HK-2 (cell line): Measurements from ENCODE around the gene CTSH.
"Not testable (repeated sequence)": the region's sequence is repeated elsewhere in the genome, so short reads cannot be mapped to it uniquely, and the experiment has no call there.

Experiments used
- DNase-seq: peaks from one replicate; pipeline ENCODE4 v3.0.0-alpha.2; 2018; ENCODE audit not compliant: unreplicated experiment

Gene CTSH

DNA sequence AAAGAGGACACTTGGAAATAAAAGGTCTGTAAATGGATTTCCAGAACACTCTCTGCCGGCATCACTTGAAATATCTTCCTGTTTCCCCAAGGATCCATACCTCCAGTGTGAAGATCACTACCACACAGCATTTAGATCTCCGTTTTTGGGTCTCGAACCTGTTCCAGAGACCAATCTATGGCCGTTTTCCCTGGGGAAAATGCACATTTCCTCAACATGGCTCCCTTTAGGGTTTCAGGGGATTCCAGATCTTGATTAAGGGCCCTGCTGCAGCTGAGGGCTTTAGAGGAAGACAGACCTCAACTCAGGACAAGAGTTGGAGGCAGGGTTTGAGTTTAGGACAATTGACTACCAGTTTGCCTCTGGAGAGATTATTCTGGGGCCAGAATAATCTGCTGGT is 2.1 kb downstream of the CTSH start:
- no peak for DNase-seq

DNA sequence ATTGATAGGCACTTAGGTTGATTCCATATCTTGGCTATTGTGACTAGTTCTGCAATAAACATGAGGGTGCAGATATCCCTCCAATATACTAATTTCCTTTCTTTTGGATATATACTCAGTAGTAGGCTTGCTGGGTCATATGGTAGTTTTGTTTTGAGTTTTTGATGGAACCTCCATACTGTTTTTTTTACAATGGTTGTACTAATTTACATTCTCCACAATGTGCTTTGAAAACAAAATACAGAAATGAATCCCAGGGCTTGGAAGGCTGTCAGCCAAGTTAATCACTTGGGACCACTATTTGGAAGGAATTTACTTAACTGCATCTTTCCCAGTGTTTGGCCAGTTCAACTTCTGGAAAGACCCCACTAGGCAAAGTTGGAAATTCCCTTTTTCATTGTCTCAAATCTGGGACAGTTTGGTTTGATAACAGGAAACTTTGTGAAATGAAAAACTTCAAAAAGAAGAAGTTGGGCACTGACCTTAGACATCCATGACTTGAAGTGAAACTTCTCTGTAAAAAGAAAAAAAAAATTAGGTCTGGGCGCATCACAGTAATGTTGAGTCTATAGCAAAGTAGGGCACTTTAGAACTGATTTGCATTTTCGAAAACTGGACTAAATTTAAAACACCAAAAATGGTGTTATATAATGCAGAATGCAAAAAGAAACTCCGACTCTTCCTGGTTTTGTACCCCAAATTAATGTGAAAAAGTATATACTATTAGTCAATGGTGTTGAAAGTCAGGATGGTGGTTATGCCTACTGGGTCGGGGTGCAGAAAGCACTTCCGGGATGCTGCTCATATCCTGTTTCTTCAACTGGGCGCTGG is 6.0 kb downstream of the CTSH start:
- DNase-seq = no peak

DNA sequence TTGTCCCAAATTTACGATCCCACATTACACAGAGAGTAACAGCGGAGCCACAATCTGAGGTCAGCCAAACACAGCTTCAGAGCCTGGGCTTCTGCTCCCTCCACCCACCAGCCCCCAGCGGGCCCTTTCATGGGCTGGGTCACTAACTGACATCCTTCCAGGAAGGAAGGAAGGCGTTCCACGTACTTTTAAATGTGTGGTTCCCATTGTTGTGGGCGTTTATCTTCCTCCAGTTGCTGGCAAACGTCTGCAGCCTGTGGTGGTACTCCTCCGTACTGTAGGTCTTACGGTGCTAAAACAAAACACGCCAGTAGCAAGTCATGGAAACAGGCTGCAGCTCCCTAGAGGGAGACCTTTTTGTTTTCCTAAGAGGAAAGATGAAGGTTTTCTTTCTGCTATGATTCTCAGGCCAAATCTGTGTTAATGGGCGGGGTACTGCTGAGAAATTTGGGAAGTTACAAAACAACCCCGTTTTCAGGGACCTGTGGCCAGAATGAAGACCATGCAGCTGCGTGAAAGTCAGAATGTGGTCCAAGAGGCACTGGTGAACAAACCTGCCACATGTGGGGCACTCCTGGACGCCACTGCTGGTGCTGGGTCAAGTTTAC is 7.6 kb downstream of the CTSH start:
- DNase-seq = no peak

DNA sequence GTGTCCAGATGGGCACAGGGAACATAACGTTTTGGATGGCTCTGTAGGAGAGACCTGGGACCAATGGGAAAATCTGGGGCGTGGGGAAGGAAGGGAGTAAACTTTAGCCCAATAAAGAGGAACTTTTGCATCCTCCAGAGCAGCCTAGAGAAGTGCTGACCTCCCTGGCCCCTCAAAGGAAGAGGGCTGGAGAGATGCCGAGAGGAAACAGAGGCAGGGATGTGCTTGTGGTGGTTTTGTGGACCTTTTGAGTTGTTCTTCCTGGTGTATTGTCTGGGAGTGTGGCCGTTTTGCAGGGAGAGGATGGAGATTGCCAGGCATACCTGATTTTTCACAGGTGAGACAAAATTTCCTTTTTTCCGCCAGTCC is 10.2 kb downstream of the CTSH start:
- DNase-seq = no peak

DNA sequence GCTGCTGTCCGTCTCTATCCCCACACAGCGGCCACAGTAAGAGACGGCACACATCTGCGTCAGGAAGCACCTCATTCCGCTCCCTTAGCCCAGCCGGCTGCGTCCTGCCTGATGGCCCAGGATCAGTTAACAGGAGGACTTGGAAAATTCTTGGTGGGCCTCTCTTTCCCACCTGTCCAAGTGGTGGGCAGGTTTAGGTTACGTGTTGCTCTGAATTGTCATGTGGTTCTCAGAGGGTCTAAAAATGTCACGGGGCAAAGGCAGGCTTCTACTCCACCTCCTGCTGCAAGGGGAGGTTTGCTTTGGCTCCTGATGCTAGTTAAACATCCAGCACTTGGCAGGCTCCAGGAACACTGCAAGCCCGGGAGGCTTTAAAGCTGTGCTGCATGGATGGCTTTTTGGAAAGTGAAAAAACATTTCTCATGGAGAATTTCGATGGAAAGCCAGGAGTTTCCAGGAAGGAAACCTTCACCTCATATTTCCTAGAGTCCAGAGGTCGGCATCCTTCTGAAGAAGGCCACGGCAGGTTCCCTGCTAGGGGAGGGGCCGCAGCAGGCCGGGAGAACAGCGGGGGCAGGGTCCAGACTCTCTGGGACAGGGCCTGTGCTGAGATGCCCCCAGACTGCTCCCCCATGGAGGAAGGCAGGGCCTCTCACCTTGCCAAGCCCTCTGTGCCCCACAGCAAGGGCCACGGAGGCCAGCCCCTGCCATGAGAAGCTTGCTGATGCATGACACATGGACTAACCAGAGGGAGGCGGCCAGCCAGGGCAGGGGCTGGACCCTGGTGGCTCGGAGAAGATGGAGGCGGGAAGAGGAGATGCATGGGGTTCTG is 10.8 kb downstream of the CTSH start:
- DNase-seq = no peak

DNA sequence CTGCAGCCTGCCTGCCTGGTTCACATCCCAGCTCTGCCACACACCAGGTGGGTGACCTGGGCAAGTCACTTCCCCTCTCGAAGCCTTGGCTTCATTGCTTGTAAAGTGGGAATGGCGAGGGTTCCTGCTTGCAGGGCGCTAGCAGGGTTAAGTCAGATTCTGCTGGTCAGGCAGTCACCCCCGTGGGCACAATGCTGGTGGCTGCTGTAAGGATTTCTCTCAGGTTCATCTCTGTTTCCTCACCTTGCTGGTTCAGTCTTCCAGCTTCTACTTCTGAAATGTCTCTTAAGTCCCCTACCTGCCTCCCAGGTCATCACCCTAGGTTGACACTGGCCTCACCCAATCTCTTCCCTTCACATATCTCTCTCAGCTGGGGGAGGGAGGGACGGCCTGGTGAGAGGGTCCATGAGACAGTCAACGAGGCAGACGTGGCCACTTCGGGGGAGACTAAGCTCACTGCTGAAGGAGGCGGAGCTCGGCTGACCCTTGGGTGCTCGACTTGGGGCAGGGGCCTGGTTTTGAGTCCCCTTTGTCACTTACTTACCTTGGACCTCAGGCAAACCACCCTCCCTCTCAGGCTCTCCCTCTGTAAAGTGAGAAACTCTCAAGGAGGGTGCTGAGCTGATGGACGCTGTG is 11.5 kb downstream of the CTSH start:
- no peak for DNase-seq

DNA sequence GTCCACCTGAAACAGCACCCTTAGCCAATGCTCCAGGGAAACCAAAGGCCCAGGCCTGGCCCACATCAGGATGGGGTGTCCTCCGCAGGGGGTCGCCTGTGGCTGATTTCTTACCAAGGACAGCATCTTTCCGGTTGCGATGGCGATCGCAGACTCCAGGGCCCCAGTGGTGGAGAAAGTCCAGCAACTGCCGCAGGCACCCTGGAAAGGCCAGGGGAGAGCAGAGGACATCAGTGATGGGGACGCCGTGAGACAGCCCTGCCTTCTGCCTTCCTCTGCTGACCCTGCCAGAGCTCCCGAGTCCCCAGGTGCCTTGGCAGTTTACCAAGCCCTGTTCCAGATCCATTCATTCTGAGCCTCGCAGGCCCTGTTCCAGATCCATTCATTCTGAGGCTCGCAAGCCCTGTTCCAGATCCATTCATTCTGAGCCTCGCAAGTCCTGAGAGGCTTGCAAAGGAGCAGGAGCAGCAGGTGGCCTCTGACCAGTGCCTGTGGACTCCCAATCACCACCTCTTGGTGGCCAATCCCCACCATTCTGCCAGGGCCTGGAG is 12.5 kb downstream of the CTSH start:
- DNase-seq = no peak

DNA sequence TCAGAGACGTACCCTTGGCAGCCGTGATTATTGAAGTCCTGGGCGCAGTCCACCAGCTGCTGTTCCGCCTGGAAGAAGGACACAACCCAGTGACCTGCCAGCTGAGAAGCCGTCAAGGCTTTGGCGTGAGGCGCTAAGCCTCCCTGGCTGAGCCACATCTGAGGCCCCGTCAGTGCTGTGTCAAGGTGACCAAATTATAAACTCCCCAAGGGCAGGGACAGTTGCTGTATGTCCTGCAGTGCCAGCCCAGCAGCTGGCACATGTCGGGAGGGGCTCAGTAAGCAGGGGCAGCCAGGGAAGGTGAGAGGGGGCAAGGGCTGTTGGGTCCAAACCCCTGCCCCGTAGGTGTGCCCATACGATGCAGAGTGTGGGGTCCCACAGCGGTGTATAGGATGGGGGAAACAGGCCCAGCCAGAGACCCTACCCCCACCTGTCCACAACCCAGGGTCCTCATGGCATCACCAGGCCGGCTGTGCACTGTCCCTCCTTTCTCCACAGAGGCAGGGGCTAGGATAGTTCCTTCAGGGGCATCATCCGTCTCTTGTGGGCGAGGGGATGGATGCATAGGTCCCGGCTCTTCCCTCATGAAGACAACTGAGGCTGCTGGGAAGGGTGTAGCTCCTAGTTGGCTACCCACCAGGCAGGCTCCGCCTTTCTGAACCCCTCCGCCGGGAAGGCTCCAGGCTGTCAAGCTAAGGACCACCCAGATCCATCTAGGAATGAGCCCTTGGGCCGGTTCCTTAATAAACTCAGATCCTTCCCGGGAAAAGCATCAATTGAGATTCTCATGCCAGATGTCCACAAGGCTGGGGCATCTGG is 13.2 kb downstream of the CTSH start:
- no peak for DNase-seq

DNA sequence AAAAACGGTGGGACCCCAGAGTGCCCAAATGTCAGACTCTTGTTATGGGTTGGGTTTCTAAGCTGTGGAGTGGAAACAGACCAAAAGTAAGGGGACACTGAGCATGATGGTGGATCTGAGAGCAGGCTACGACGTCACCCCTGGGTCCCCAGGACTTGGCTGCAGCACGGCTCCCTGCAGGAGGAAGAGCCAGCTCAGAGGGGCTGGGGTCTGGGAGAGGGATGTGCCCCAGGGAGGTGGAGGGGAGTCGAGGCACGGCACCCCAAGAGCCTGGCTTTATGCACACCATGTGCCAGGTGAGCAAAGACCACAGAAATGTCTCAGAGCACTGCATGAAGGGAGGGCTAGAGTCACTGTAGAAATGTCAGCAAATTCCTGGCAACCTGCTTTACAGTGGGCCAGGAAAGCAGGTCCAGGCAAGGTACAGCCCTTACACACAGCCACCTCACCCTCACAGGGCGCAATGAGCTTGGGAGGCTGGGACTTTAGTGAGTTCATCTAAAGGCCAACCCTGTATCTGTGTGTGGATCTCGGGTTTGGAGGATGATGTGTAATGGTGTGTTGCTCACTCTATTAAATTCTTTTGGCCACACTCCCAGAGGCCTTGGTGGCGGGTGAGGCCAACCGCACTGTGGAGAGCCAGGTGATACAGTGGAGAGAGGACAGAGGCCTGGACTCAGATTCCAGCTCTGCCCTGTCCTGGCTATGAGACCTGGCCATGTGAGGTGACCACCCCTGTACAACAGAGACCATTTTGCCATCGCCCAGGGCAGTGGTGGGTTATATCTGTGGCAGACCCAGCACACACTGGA is 14.1 kb downstream of the CTSH start:
- DNase-seq = peak; percentile 66

DNA sequence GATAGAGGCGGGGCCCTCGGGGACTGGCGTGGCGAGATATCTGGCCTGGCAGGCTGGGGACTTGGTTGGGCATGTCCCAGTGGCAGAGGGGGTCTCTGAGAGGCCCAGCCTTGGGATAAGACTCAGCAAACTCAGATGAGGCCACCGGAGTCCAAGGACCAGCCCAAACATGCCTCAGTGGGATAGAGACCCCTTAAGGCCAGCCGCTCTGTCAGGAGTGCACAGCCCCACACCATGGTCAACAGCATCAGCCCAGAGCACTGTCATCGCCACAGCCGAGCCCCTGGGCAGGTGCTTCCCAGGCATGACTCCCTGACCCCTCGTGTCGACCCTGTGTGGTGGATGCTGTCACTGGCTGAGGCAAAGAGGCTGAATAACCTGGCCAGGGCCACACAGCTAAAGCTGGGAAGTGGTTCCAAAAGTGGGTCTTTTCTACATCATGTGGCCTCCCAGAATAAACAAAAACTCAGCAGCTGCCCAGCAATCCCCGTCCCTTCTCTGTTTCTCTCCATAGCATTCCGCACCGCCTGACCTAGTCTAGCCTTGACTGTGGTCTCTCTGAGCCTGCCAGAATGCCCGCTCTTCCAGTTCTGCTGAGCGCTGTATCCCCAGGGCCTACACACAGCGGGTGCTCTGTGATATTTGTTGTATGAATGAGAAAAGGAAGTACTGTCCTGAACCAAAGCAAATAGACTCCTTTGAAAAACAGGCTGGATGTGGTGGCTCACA is 15.1 kb downstream of the CTSH start:
- DNase-seq = no peak

DNA sequence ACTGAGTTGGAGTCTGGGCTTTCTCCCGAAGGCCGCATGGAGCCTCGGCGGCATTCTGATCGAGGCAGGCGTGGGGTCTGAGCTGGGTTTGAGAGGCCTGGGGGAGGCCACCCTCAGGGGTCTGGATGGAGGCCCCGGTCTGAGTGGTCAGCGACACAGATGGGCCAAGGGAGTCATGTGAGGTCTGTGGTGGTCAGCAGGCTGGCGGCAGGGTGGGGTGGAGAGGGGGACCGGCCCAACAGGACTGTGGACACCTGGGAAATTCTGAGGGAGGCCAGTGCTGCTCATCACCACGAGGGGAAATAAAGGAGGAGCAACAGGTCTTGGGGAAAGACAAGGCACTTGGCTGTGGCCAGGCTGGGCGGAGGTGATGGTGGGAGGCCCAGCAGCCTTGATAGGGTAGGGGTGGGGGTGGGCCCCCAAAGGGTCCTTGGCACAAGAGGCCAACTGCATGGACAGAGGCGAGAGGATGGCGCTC is 16.2 kb downstream of the CTSH start:
- DNase-seq = no peak

DNA sequence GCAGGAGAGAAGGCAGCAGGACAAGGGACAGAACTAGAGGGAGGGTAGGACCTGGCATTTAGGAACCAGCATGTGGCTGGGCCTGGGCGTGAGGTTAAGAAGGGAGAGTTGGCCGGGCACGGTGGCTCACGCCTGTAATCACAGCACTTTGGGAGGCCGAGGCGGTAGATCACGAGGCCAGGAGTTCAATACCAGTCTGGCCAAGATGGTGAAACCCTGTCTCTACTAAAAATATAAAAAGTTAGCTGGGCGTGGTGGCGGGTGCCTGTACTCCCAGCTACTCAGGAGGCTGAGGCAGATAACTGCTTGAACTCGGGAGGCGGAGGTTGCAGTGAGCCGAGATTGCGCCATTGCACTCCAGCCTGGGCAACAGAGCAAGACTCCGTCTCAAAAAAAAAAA is 16.7 kb downstream of the CTSH start:
- DNase-seq = not testable (repeated sequence)

DNA sequence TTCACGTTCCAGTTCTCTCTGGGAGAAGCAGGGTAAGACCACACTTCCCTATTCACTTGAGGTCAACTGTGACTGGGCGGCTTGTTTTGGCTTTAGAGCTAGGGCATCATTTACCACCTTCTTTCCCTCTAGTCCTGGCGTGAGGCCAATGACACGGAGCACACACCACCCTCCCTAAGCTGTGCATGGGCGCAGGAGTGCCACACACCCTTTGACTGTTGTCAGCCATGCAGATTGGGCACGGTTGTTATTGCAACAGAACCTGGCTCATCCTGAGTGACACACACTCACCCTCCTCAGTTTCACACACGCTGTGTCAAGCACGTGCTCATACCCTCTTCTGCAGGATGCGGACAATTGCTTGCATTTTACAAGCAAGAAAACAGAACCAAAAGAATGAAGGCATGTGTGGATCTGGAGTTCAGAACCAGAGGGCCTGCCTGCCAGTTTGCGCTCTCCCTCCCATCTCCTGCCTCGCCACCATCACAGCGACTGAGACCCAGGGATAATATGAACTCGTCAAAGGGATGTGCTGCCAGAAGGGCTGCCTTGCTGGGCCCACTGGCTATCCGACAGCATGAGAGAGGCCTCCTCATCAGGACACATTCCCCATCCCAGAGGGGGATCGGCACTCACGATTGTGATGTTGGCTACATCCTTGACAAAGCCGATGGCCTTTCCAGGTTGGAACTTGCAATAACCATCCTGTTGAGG is 17.6 kb downstream of the CTSH start:
- no peak for DNase-seq

DNA sequence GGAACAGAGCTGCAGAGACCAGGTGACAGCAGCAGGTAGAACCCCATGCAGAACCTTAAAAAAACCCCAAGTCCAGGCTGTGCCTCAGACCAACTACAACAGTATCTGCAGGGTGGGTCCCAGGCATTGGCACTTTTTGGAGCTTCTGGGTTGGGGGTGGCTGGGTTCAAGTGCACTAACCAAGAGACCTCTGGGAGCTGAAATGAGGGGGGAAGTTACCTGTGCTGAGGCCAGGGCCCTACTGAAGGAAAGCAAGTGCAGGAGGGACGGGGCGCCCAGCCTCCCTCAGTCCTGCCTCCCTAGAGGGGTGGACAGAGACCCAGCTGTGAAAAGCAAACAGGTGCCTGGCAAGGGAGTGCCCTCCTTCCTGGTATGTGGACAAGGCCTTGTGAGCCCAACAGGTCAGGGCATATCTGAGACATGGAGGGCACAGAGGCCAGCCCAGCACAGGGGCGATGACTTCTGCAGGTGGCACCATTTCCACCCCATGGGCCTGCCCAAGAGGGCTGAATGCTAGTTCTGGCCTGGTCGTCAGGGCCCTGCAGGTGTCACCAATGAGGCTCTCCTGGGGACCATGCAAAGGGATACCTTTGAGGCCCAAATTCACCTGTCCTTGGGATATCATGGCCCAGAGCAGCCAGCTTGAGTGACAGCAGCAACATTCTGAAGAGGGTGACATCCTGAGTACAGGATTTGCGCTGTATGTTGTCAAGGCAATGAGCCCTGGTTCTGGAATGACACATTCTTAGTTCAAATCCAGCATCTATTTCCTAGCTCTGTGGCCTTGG is 18.7 kb downstream of the CTSH start:
- DNase-seq = no peak

DNA sequence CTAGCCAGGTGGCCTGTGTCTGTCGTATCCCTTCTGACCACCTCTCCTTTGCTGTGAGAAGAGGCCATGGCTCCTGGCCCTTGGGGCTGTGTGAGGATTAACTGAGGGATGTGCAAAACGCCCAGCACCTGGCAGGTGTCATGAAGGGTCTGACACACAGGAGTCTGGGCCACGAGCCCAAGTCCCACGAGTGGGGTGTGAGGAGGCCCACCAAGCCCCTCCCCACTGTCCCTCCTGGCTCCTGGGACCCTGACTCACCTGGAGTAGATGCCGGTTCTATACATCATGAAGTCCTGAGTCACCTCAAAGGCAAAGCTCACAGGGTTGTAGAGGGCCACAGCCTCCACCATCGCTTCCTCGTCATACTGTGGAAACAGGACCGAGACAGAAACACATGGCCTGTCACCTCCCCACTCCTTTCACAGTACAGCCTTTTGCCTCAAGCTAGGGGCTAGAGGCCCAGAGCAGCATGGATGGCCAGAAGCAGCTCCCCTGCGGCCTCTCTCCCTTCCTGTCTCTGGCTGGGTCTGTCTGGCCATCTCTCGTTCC is 19.7 kb downstream of the CTSH start:
- no peak for DNase-seq

DNA sequence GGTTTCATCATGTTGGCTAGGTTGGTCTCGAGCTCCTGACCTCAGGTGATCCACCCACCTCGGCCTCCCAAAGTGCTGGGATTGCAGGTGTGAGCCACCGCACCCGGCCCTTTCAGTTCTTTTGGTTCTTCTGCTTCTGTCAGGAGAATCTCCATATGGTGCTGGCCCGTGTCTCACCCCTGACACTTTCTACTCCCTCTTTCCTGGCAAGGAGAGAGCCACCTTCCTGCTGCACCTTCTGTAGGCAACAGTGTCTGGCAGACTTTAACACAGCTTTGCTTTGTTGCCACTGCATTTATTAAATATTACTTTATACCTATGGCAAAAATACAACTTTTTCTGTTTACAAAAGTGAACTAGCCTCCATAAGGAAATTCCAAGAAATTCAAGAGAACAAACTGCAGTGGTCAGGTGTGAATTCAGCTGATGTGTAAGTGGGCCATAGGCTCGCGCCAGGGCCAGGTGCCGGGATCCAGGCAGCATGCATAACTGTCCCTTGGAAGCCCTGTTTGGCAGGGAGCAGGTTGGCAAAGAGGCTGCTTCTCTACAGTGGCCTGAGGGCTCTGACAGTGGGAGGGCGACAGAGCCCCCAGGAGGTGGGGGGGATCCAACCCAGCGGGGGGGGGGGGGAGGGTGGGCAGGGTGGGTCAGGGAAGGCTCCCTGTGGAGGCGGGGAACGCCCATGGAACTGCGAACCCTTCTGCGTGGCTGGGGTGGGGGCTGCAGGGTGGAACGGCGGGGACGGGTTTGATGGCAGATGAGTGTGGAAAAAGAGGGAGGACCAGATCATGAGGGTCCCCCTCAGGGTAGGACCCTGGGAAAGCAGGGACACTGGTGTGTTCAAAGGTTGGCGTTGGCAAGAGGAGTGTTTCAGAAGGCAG is 21.1 kb downstream of the CTSH start:
- DNase-seq = no peak

DNA sequence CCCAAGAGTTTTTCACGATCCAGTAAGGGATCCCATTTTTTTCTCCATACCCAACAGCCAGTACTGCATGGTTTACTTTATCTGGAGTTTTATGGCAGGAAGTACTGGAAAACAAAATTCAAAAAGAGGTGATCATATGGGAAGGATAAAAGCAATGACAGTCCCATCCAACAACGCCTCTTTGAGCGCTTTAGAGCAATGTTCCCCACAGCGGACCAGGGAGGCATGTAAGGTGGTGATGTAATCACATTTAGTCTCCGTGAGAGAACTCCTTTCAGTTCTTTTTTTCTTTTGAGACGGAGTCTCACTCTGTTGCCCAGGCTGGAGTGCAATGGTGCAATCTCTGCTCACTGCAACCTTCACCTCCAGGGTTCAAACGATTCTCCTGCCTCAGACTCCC is 21.8 kb downstream of the CTSH start:
- no peak for DNase-seq
